C4-2B (cell line): ENCODE results near the gene FLT4.

Experiments
- CTCF ChIP-seq: fragments of 450-650 bp; conservative IDR thresholded peaks from 2 replicates; pipeline ENCODE4 v1.5.1; 2017; ENCODE audit warnings: mild to moderate bottlenecking
- ZFX ChIP-seq: fragments of 450-650 bp; IDR thresholded peaks from 2 replicates; pipeline ENCODE4 v1.6.1; 2017

DNA sequence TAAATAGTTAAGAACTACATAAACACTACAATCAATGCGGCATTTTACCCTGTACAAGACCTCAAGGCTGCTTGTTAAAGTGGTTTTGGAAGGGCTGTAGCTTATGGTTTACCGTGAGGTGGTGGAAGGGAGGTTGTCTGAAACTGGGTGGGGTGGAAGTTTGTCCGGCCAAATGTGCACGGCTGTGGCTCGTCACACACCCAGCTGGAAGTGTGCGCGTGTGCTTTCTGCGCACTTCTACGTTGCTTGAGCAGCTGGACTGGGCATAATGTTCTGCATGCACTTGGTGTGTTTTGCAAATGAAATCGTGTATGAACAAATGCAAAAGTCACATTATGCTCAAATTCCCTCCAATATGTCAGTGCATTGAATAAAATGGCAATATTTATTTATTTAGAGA is 17.4 kb upstream of the FLT4 start:
- no peak for TF ChIP-seq CTCF
- no peak for TF ChIP-seq ZFX
